ENCODE results near the gene RMI2. TPM values are rescaled to one million over a fixed set of nuclear protein-coding genes. Genes with fewer than 3 reads are reported as not detected.

Gene RMI2
- total and polyA plus RNA-seq, 2 of the 8 experiments (the other 6 are each of a cell fraction or from before 2014, with no cell fraction given) = 58.2 to 96.0 TPM

- peak overlapping the region; percentile 75; the same call in 1 of the 2 replicates for H2BK12ac ChIP-seq (ENCODE audit: low read depth, low read length)
- no peaks in the 10 kb centered on the region for H3K79me2 ChIP-seq (ENCODE audit: control insufficient read depth in 1 of 2, insufficient read depth in 2 of 2, low read length in 2 of 2)
- DNase-seq (ENCODE audit: low read depth in 1 of 2, low spot score in 2 of 2) (no peak), FAIRE-seq (no peak)
- ChIA-PET POLR2A (ENCODE audit: partially characterized antibody) (interaction anchor here (0.8 to 2.7 kb wide), 6 partner anchors 10 to 43 kb away, joined by 3 to 11 read pairs (median 6); partner anchors contain the start of gene SOCS1), CTCF (ENCODE audit: partially characterized antibody) (interaction anchor here (0.6 to 3.8 kb wide), 7 partner anchors 12 to 1425 kb away, joined by 3 to 13 read pairs (median 3); partner anchors contain the start of genes SOCS1 and TNP2)
- no peak overlapping the region; a peak in 1 of 4 replicates for H3K4me2 ChIP-seq (ENCODE audit: insufficient read depth in 1 of 2, low read depth in 2 of 2, low read length in 2 of 2)
- H3K14ac ChIP-seq (ENCODE audit: insufficient read length) = no peak overlapping the region
- H2BK20ac ChIP-seq (ENCODE audit: low read length) = no peak overlapping the region
- 92% methylated on average over 5 of the region's 5 CpGs; no CpG with 5 or more reads in 1 of the 2 experiments for WGBS, 2 experiments (ENCODE audit: extremely low coverage in 1 of 2, insufficient coverage in 1 of 2, insufficient read length in 1 of 2, insufficient replicate concordance in 2 of 2, low coverage in 1 of 2, low lambda C conversion rate in 2 of 2, missing lambda C conversion rate in 1 of 2)
- H3K4me3 ChIP-seq (ENCODE audit: extremely low read depth in 1 of 4, insufficient read depth in 2 of 4, low read depth in 3 of 4, low read length in 4 of 4) = no peak overlapping the region
- H3K79me1 ChIP-seq (ENCODE audit: low read depth, low read length) = no peaks in the 10 kb centered on the region
- no peaks in the 10 kb centered on the region for H3K27me3 ChIP-seq (replicated peaks in 1 of 4; ENCODE audit: control insufficient read depth in 3 of 4, extremely low read depth in 1 of 4, insufficient read depth in 3 of 4, low read length in 3 of 4)
- H2AFZ ChIP-seq (ENCODE audit: low read length) = no peak overlapping the region
- no peaks in the 10 kb centered on the region for H3K23me2 ChIP-seq (ENCODE audit: low read depth, low read length)
- H3K27ac ChIP-seq (ENCODE audit: low read depth, low read length) = no peak overlapping the region
- no peak overlapping the region for H3K4ac ChIP-seq (replicated peaks; ENCODE audit: insufficient read length, low read depth, low read length)
- TF ChIP-seq CTCF (IDR thresholded peaks at IDR 0.05; ENCODE audit: control extremely low read depth in 1 of 3, insufficient read depth in 1 of 3, low read depth in 1 of 3, low read length in 3 of 3) = no peak
- no peak for TF ChIP-seq SP1 (IDR thresholded peaks at IDR 0.05; ENCODE audit: low read depth, low read length)
- TF ChIP-seq MAFK (IDR thresholded peaks at IDR 0.05; ENCODE audit: low read depth, low read length) = no peak
- TF ChIP-seq KDM5A (IDR thresholded peaks at IDR 0.05; ENCODE audit: low read length) = no peak
- TF ChIP-seq EZH2 (IDR thresholded peaks at IDR 0.05; ENCODE audit: low read depth, low read length, severe bottlenecking) = no peak
- no peak for TF ChIP-seq TBP (IDR thresholded peaks at IDR 0.05; ENCODE audit: low read depth, low read length)
- TF ChIP-seq BRCA1 (IDR thresholded peaks at IDR 0.05; ENCODE audit: low read depth, low read length) = no peak
- TF ChIP-seq CHD2 (IDR thresholded peaks at IDR 0.05; ENCODE audit: low read length) = no peak
- H2BK15ac ChIP-seq (ENCODE audit: low read length) = no peak overlapping the region
- no peak overlapping the region for H2BK5ac ChIP-seq (ENCODE audit: low read depth, low read length)
- no peak overlapping the region for H2AK5ac ChIP-seq (ENCODE audit: low read depth, low read length)
- H3K9ac ChIP-seq (replicated peaks in 1 of 4; ENCODE audit: extremely low read depth in 1 of 4, low read depth in 3 of 4, low read length in 3 of 4) = no peak overlapping the region
- H3K4me1 ChIP-seq (replicated peaks in 1 of 4; ENCODE audit: control insufficient read depth in 3 of 4, insufficient read depth in 4 of 4, low read length in 3 of 4) = peaks cover 5 to 9% (median 9%) of the 10 kb centered on the region in 4 experiments
- no peak overlapping the region for H3K23ac ChIP-seq (ENCODE audit: insufficient read length)
- H3K36me3 ChIP-seq (ENCODE audit: control insufficient read depth in 2 of 4, insufficient read depth in 4 of 4, low read length in 3 of 4) = no peaks in the 10 kb centered on the region
- H4K91ac ChIP-seq (replicated peaks; ENCODE audit: insufficient read length, low read length) = peak overlapping the region; percentile 58
- H4K5ac ChIP-seq (ENCODE audit: insufficient read length, low read depth, low read length) = no peak overlapping the region
- no peak overlapping the region for H3K56ac ChIP-seq (replicated peaks; ENCODE audit: insufficient read length, low read depth, low read length)
- peak overlapping the region; percentile 38 for H3K18ac ChIP-seq (ENCODE audit: extremely low read depth, low read length)
- no peaks in the 10 kb centered on the region for H4K20me1 ChIP-seq (replicated peaks in 1 of 2; ENCODE audit: control insufficient read depth in 1 of 2, insufficient read depth in 2 of 2, low read length in 2 of 2)
- no peaks in the 10 kb centered on the region for H3K9me3 ChIP-seq (ENCODE audit: insufficient read depth in 2 of 2, low read depth in 1 of 2, low read length in 1 of 2)
- H2BK120ac ChIP-seq (replicated peaks; ENCODE audit: low read depth, low read length) = peak overlapping the region; percentile 28
- H4K8ac ChIP-seq (ENCODE audit: extremely low read depth, insufficient read depth, low read length) = peak overlapping the region; percentile 28; the same call in 1 of the 2 replicates
Observed at GRCh38 chr16:11298143-11298900, 46.9 kb upstream of the RMI2 start.
